Keratinocyte (primary cell): ENCODE data around the gene VMA21.

ENCODE experiments used
- EZH2 ChIP-seq: IDR thresholded peaks from one replicate; pipeline ENCODE4 v1.6.1; 2012; ENCODE audit warnings: inconsistent platforms, mild to moderate bottlenecking, low read length, moderate library complexity
- TF ChIP-seq, protein P1 (sequence below), 3 experiments: IDR thresholded peaks in 1 of 3; conservative IDR thresholded peaks in 1 of 3; optimal IDR thresholded peaks in 1 of 3; 2 replicates in 2 of 3; 3 replicates in 1 of 3; pipeline versions ENCODE3 to v1.5.1; 2011; ENCODE audit warnings: low read length in 3 of 3, mild to moderate bottlenecking in 3 of 3, moderate library complexity in 2 of 3, control low read depth in 1 of 3, inconsistent platforms in 1 of 3; ENCODE audit not compliant: insufficient read depth in 2 of 3; ENCODE audit errors: extremely low read depth in 1 of 3

DNA sequence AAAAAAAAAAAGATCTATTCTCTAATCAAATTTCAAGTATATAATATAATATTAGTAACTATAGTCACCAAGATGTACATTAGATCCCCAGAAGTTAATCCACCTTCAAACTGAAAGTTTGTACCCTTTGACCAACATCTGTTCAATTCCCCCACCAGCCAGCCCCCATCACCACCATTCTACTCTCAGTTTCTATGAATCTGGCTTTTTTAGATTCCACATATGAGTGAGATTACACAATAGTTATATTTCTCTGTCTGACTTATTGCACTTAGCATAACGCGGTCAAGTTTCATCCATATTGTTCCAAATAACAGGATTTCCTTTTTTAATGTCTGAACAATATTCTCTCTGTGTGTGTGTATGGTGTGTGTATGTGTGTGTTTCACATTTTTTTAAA lies 33.7 kb upstream of the VMA21 start:
- TF ChIP-seq, protein P1, sequence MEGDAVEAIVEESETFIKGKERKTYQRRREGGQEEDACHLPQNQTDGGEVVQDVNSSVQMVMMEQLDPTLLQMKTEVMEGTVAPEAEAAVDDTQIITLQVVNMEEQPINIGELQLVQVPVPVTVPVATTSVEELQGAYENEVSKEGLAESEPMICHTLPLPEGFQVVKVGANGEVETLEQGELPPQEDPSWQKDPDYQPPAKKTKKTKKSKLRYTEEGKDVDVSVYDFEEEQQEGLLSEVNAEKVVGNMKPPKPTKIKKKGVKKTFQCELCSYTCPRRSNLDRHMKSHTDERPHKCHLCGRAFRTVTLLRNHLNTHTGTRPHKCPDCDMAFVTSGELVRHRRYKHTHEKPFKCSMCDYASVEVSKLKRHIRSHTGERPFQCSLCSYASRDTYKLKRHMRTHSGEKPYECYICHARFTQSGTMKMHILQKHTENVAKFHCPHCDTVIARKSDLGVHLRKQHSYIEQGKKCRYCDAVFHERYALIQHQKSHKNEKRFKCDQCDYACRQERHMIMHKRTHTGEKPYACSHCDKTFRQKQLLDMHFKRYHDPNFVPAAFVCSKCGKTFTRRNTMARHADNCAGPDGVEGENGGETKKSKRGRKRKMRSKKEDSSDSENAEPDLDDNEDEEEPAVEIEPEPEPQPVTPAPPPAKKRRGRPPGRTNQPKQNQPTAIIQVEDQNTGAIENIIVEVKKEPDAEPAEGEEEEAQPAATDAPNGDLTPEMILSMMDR (optimal IDR thresholded peaks at IDR 0.05 in 1 of 3, IDR thresholded peaks at IDR 0.05 in 1 of 3, conservative IDR thresholded peaks at IDR 0.05 in 1 of 3; ENCODE audit: extremely low read depth in 1 of 3, insufficient read depth in 2 of 3, low read length in 3 of 3): no peak
- TF ChIP-seq EZH2: no peak
